ENCODE measurements around the gene CD6. TPM values are rescaled to one million over a fixed set of nuclear protein-coding genes. Genes with fewer than 3 reads are reported as not detected.

The CD6 gene
- total and polyA plus RNA-seq, 9 donors, result 0.42 to 3.4 (median 0.69) TPM

DNA sequence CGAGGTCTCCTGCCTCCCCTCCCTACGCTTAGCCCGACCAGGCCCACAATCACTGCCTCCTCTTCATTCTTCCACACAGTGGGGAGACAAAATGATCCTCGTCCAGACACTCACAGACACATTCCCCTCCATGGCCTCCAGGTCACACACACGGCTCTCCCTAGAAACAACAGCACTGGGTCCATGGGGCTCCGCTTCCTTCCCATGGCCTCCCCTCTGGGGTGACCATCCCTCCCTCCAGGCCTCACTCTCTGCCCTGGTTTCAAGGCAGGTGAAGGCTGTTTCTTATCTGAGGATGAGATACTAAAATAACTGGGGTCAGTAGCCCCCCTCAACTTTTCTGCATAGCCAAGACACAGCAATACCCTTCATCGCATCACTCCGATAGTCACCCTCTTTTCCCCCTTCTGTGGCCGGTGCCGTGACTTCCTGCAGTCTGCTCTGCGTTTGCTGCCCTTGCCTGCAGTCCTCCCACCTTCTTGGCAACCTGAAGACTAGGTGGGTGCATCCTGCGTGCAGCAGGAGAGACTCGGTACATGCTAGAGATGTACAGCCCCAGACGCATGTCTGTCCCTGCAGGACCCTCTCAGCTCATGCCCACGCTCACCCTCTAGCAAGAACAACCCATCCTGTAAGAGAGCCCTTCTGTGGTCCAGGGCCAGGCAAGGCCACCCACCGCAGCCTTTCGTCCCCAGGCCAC is 55.8 kb downstream of the CD6 start:
- 81 to 88% (median 83%) methylated on average over 17 of the region's 17 CpGs for WGBS, 3 donors
- H3K36me3 ChIP-seq, result no peaks in the 10 kb centered on the region
- TF ChIP-seq EP300 (IDR thresholded peaks at IDR 0.05) (no peak), POLR2A (IDR thresholded peaks at IDR 0.05) (no peak)
- TF ChIP-seq, protein P1, sequence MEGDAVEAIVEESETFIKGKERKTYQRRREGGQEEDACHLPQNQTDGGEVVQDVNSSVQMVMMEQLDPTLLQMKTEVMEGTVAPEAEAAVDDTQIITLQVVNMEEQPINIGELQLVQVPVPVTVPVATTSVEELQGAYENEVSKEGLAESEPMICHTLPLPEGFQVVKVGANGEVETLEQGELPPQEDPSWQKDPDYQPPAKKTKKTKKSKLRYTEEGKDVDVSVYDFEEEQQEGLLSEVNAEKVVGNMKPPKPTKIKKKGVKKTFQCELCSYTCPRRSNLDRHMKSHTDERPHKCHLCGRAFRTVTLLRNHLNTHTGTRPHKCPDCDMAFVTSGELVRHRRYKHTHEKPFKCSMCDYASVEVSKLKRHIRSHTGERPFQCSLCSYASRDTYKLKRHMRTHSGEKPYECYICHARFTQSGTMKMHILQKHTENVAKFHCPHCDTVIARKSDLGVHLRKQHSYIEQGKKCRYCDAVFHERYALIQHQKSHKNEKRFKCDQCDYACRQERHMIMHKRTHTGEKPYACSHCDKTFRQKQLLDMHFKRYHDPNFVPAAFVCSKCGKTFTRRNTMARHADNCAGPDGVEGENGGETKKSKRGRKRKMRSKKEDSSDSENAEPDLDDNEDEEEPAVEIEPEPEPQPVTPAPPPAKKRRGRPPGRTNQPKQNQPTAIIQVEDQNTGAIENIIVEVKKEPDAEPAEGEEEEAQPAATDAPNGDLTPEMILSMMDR (IDR thresholded peaks at IDR 0.05), result no peak
- intact Hi-C loops (cut with DNase I), result loop anchor here in 1 of 4 donors (10.0 kb wide), 1 partner anchor 1182 kb away; the partner anchor contains the start of gene CBLIF
- H3K4me3 ChIP-seq, result no peak overlapping the region
- no peaks in the 10 kb centered on the region for H3K4me1 ChIP-seq (ENCODE audit: insufficient read depth)
- no peaks in the 10 kb centered on the region for H3K27me3 ChIP-seq
- no peak overlapping the region for H3K27ac ChIP-seq
- no peaks in the 10 kb centered on the region for H3K9me3 ChIP-seq
- no peak for DNase-seq

DNA sequence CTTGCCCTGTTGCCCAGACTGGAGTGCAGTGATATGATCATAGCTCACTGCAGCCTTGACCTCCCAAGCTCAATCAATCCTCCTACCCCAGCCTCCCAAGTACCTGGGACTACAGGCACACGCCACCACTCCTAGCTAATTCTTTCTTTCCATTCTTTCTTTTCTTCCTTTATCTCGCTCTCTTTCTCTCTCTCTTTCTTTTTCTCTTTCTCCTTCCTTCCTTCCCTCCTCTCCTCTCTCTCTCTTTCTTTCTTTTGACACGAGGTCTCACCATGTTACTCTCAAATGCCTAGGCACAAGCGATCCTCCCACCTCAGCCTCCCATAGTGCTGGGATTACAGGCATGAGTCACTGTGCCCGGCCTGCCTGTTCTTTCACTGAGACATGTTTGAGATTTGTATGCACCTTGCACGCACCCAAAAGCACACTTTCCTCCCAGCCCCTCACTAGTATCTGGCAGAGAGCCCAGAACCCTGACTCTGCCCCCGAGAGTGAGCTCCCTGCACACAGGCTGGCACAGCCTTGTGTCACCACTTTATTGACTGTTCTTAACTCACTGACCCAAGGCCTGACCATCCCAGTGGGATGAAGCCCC is 56.8 kb downstream of the CD6 start:
- 73 to 78% (median 74%) methylated on average over 7 of the region's 7 CpGs for WGBS, 3 donors
- H3K4me1 ChIP-seq (ENCODE audit: insufficient read depth), result no peaks in the 10 kb centered on the region
- intact Hi-C loops (cut with DNase I), result loop anchor here in 1 of 4 donors (10.0 kb wide), 1 partner anchor 1183 kb away; the partner anchor contains the start of gene CBLIF
- H3K36me3 ChIP-seq, result no peaks in the 10 kb centered on the region
- H3K27me3 ChIP-seq, result no peaks in the 10 kb centered on the region
- H3K27ac ChIP-seq, result no peak overlapping the region
- DNase-seq, result no peak
- TF ChIP-seq EP300 (IDR thresholded peaks at IDR 0.05), result no peak
- no peaks in the 10 kb centered on the region for H3K9me3 ChIP-seq
- H3K4me3 ChIP-seq, result no peak overlapping the region

- TF ChIP-seq, protein P1 (IDR thresholded peaks at IDR 0.05), result no peak
- TF ChIP-seq EP300 (IDR thresholded peaks at IDR 0.05), result no peak
- TF ChIP-seq POLR2A (IDR thresholded peaks at IDR 0.05), result no peak
- intact Hi-C loops (cut with DNase I), result no loop called here
- H3K9me3 ChIP-seq, result no peaks in the 10 kb centered on the region
- 97 to 98% (median 98%) methylated on average over 2 of the region's 2 CpGs for WGBS, 3 donors
- no peak overlapping the region for H3K4me3 ChIP-seq
- H3K27ac ChIP-seq, result no peak overlapping the region
- DNase-seq, result no peak
- no peaks in the 10 kb centered on the region for H3K4me1 ChIP-seq (ENCODE audit: insufficient read depth)
- no peaks in the 10 kb centered on the region for H3K27me3 ChIP-seq
- no peaks in the 10 kb centered on the region for H3K36me3 ChIP-seq
Observed at GRCh38 chr11:61032824-61033223, 61.3 kb downstream of the CD6 start.

DNA sequence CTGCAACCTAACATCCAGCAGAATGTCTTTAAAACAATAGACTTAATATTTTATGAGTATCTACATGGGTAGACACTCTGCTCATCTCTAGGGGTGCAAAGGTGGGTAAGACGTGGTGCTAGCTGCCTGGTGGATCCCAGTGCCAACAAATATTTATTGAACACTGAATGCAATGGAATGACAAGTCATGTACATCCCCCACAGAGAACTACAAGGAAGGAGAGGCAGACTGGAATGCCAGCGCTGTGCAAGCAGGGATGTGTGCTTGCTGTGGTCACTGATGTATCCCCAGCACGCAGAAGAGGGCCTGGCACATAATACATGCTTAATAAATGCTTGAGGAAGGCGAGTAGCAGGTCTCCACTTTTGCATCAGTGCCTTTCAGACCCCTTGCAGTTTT is 61.9 kb downstream of the CD6 start:
- DNase-seq, result no peak
- no peak overlapping the region for H3K4me3 ChIP-seq
- TF ChIP-seq, protein P1 (IDR thresholded peaks at IDR 0.05), result no peak
- TF ChIP-seq POLR2A (IDR thresholded peaks at IDR 0.05) (no peak), EP300 (IDR thresholded peaks at IDR 0.05) (no peak)
- no peaks in the 10 kb centered on the region for H3K27me3 ChIP-seq
- H3K4me1 ChIP-seq (ENCODE audit: insufficient read depth), result no peaks in the 10 kb centered on the region
- H3K27ac ChIP-seq, result no peak overlapping the region
- WGBS, 3 donors, result 89 to 94% (median 91%) methylated on average over 4 of the region's 4 CpGs
- no peaks in the 10 kb centered on the region for H3K36me3 ChIP-seq
- no peaks in the 10 kb centered on the region for H3K9me3 ChIP-seq
- intact Hi-C loops (cut with DNase I), result no loop called here

GRCh38 chr11:61034111-61034510 is 62.6 kb downstream of the CD6 start:
- TF ChIP-seq POLR2A (IDR thresholded peaks at IDR 0.05) (no peak), EP300 (IDR thresholded peaks at IDR 0.05) (no peak)
- TF ChIP-seq, protein P1 (IDR thresholded peaks at IDR 0.05), result no peak
- no peaks in the 10 kb centered on the region for H3K4me1 ChIP-seq (ENCODE audit: insufficient read depth)
- no peak for DNase-seq
- no peaks in the 10 kb centered on the region for H3K27me3 ChIP-seq
- intact Hi-C loops (cut with DNase I), result no loop called here
- H3K9me3 ChIP-seq, result no peaks in the 10 kb centered on the region
- no peak overlapping the region for H3K27ac ChIP-seq
- H3K36me3 ChIP-seq, result no peaks in the 10 kb centered on the region
- H3K4me3 ChIP-seq, result no peak overlapping the region
- 91 to 93% (median 91%) methylated on average over 4 of the region's 4 CpGs for WGBS, 3 donors

Data from ovary (tissue), 9 donors.